Body of pancreas (tissue), 4 donors: ENCODE results near the gene FAM222B.

Experiments used
- POLR2A ChIP-seq, 3 donors: fragments of 450-650 bp; IDR thresholded peaks; one replicate each; pipeline ENCODE4 v1.6.1; 2016; ENCODE audit warnings: antibody characterized with exemption in 3 of 3, mild to moderate bottlenecking in 2 of 3
- TF ChIP-seq, protein P1 (sequence below), 7 experiments: fragments of 450-650 bp in 4 of 7; fragments of 200-600 bp in 3 of 7; sonication (generic) in 3 of 7; IDR thresholded peaks; one replicate each; pipeline ENCODE4 v1.5.1; 2016 to 2019; ENCODE audit warnings: antibody characterized with exemption in 7 of 7

DNA sequence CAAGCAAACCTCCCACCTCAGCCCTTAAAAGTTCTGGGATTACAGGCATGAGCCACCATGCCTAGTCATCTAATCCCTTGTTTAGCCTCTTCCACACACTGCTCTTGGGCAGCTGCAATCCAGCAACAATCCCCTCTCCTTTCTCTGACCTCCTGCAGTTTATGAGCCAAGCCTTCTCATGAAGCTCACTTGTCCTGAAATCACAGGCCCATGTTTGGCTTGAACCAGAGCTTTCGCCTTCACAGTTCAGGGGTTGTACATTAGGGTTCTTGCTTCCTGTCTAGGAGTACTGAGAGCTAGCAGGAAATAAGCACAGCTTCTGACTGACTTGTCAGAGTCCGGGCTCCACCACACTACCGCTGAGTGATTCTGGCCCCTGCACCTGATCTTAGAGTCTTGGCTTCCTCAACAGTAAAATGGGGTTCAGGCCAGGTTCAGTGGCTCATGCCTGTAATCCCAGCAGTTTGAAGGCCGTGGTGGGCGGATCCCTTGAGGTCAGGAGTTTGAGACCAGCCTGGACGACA is 28.5 kb upstream of the FAM222B start:
- TF ChIP-seq, protein P1, sequence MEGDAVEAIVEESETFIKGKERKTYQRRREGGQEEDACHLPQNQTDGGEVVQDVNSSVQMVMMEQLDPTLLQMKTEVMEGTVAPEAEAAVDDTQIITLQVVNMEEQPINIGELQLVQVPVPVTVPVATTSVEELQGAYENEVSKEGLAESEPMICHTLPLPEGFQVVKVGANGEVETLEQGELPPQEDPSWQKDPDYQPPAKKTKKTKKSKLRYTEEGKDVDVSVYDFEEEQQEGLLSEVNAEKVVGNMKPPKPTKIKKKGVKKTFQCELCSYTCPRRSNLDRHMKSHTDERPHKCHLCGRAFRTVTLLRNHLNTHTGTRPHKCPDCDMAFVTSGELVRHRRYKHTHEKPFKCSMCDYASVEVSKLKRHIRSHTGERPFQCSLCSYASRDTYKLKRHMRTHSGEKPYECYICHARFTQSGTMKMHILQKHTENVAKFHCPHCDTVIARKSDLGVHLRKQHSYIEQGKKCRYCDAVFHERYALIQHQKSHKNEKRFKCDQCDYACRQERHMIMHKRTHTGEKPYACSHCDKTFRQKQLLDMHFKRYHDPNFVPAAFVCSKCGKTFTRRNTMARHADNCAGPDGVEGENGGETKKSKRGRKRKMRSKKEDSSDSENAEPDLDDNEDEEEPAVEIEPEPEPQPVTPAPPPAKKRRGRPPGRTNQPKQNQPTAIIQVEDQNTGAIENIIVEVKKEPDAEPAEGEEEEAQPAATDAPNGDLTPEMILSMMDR (IDR thresholded peaks at IDR 0.05) = no peak
- TF ChIP-seq POLR2A (IDR thresholded peaks at IDR 0.05) = no peak
